ENCODE data around the gene PSEN2.

Gene PSEN2

GRCh38 chr1:226871636-226872327 lies 1.4 kb downstream of the PSEN2 start:
- peak overlapping the region; percentile 97 for H2AFZ ChIP-seq (ENCODE audit: low read depth, low read length)
- H3K27me3 ChIP-seq (ENCODE audit: insufficient read depth, low read length): no peaks in the 10 kb centered on the region
- peak overlapping the region; percentile 62 for H3K4me3 ChIP-seq (ENCODE audit: low read length)
- H3K9me3 ChIP-seq (ENCODE audit: low read length): no peaks in the 10 kb centered on the region
- peaks cover 8% of the 10 kb centered on the region for H3K4me1 ChIP-seq (ENCODE audit: insufficient read depth, low read length)
- peaks cover 5% of the 10 kb centered on the region for H3K36me3 ChIP-seq (ENCODE audit: insufficient read depth, low read length)

DNA sequence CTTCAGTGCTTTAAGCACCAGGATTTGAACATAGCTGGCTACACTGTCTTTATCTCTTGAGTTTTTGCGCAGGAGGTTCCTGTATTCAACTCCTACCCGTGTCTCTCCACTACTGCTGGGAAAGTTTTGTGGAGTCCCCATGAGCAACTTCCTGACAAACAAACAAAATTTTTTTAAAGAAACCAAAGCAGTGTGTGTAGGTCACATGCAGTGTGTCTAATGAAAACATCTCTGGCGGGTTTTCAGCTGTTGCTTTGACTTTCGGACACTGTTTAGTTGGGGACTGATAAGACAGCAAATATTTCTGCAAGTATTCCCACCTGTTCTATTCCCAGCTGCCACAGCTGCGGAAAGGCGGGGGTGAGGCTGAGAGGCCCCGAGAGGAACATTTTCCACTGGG lies 2.0 kb downstream of the PSEN2 start:
- Histone ChIP-seq H3K4me3 (ENCODE audit: low read length) (no peak overlapping the region), H2AFZ (ENCODE audit: low read depth, low read length) (no peak overlapping the region)

DNA sequence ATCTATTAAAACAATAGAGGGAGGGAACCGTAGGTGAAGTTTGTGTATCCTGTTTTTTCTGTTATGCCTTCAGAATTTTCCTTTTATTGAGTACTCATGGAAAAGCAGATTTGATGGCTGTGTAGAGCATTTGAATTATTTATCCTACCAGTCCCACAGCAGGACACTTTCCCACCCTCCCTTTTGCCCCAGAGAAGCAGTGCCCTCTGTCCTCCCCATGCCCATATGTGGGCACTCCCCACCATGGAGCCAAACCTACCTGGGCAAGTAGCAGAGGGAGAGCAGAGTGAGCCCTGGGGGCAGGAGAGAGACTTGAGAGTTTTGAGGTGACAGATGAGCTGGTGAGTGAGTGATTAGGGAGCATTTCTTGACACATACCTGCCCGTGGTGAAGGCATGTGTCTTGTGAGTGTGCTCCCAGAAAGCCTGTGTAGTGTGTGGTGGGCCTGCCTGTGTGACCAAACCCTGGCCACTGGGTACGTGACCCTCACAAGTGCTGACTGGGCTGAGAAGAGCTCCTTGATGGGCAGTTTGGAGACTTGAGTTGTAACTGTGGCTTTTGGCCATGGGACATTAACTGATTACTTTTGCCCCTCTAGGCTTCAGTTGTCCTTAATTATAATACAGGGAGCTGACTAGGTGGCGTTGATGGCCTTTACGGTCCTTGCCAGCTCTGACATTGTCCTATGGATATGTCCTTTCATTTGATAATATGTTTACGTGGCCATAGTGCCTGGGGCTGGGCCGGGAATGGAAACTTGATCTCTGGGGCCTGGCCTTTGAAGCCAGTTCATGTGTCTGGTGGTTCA lies 3.6 kb downstream of the PSEN2 start:
- Histone ChIP-seq H2AFZ (ENCODE audit: low read depth, low read length) (no peak overlapping the region), H3K4me3 (ENCODE audit: low read length) (no peak overlapping the region), H3K36me3 (ENCODE audit: insufficient read depth, low read length) (peaks cover 13% of the 10 kb centered on the region), H3K27me3 (ENCODE audit: insufficient read depth, low read length) (no peaks in the 10 kb centered on the region), H3K4me1 (ENCODE audit: insufficient read depth, low read length) (peaks cover 8% of the 10 kb centered on the region), H3K9me3 (ENCODE audit: low read length) (no peaks in the 10 kb centered on the region)

More for the DNA sequence above, 2.0 kb downstream of the PSEN2 start:
- H3K4me1 ChIP-seq (ENCODE audit: insufficient read depth, low read length): peaks cover 8% of the 10 kb centered on the region
- H3K27me3 ChIP-seq (ENCODE audit: insufficient read depth, low read length): no peaks in the 10 kb centered on the region
- peaks cover 8% of the 10 kb centered on the region for H3K36me3 ChIP-seq (ENCODE audit: insufficient read depth, low read length)
- no peaks in the 10 kb centered on the region for H3K9me3 ChIP-seq (ENCODE audit: low read length)

DNA sequence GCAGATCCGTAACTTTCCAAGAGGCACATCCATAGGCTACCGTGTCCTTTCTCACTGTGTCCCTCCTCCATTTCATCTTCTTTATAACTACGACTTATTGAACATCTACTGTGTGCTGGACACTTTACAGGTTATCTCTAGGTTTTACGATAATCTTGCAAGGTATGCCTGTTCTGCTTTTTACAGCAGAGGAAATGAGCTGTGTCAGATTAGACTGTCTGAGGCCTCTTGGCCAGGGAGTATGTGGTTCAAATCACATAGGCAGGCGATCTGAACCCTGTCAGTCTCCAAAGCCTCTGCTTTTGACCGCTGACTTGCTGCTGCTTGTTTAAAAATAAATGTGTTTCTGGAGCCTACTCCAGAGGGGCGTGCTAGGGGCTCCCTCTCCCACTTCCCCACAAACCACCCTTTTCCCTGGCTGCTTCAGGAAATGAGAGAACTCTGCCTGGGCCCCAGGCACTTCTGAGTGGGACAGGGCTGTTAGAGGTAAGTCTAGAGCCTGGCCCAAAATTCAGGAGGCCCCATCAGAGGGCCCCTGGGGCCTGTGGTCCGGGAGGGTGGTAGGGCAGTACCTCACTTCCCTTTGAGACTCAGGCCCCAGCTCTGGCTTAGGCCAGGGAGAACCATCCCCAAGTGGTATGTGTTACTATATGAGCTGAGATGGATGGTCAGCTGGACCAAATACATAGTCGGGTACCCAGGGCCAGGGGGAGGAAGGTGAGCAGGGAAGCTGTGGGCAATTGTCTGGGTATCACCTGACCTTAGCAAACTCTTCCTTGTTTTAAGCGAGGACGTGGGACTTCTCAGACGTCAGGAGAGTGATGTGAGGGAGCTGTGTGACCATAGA lies 4.4 kb downstream of the PSEN2 start:
- Histone ChIP-seq H3K4me3 (ENCODE audit: low read length) (no peak overlapping the region), H2AFZ (ENCODE audit: low read depth, low read length) (no peak overlapping the region), H3K4me1 (ENCODE audit: insufficient read depth, low read length) (peaks cover 8% of the 10 kb centered on the region), H3K9me3 (ENCODE audit: low read length) (no peaks in the 10 kb centered on the region), H3K27me3 (ENCODE audit: insufficient read depth, low read length) (no peaks in the 10 kb centered on the region), H3K36me3 (ENCODE audit: insufficient read depth, low read length) (peaks cover 13% of the 10 kb centered on the region)

DNA sequence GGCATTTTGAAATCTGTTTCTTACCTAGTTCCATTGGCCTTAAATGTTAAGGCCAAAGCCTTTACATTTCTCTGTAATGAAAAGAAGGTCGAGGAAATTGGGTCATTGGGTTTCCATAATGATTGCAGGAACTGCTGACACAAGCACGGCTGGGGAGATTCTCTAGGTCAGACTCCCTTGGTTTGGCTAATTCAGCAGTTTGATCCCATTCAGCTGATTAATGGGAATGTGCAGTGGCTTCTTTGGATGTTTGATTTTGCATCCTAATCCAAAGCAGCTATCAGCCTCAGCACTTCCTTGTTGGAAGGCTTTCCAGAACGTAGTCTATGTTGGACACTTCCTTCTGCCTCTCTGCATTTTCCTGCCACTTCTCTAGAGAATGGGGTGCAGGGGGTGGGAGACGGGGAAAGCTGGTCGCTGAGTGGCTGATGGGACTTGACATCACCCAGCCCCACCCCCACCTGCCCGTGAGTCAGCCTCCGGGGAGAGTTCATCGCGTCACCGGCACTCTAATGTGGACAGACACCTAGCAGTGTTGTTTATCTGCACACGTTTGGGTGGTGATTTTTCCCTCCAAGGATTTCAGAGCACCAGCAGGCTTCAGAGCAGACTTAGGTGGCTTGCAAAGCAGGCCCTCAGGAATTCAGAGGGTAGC lies 5.4 kb downstream of the PSEN2 start:
- H3K4me1 ChIP-seq (ENCODE audit: insufficient read depth, low read length): peaks cover 5% of the 10 kb centered on the region
- peaks cover 14% of the 10 kb centered on the region for H3K36me3 ChIP-seq (ENCODE audit: insufficient read depth, low read length)
- no peak overlapping the region for H2AFZ ChIP-seq (ENCODE audit: low read depth, low read length)
- no peak overlapping the region for H3K4me3 ChIP-seq (ENCODE audit: low read length)
- H3K9me3 ChIP-seq (ENCODE audit: low read length): no peaks in the 10 kb centered on the region
- no peaks in the 10 kb centered on the region for H3K27me3 ChIP-seq (ENCODE audit: insufficient read depth, low read length)

- no peak overlapping the region for H3K4me3 ChIP-seq (ENCODE audit: low read length)
- H3K27me3 ChIP-seq (ENCODE audit: insufficient read depth, low read length): no peaks in the 10 kb centered on the region
- no peak overlapping the region for H2AFZ ChIP-seq (ENCODE audit: low read depth, low read length)
- no peaks in the 10 kb centered on the region for H3K9me3 ChIP-seq (ENCODE audit: low read length)
- H3K36me3 ChIP-seq (ENCODE audit: insufficient read depth, low read length): peaks cover 21% of the 10 kb centered on the region
- H3K4me1 ChIP-seq (ENCODE audit: insufficient read depth, low read length): no peaks in the 10 kb centered on the region
These were observed 7.3 kb downstream of the PSEN2 start for GRCh38 chr1:226877669-226878068.

- H3K36me3 ChIP-seq (ENCODE audit: insufficient read depth, low read length): peaks cover 22% of the 10 kb centered on the region
- H3K9me3 ChIP-seq (ENCODE audit: low read length): no peaks in the 10 kb centered on the region
- H3K4me1 ChIP-seq (ENCODE audit: insufficient read depth, low read length): no peaks in the 10 kb centered on the region
- no peak overlapping the region for H2AFZ ChIP-seq (ENCODE audit: low read depth, low read length)
- H3K27me3 ChIP-seq (ENCODE audit: insufficient read depth, low read length): no peaks in the 10 kb centered on the region
- no peak overlapping the region for H3K4me3 ChIP-seq (ENCODE audit: low read length)
These were observed 10.2 kb downstream of the PSEN2 start for GRCh38 chr1:226880372-226881287.

DNA sequence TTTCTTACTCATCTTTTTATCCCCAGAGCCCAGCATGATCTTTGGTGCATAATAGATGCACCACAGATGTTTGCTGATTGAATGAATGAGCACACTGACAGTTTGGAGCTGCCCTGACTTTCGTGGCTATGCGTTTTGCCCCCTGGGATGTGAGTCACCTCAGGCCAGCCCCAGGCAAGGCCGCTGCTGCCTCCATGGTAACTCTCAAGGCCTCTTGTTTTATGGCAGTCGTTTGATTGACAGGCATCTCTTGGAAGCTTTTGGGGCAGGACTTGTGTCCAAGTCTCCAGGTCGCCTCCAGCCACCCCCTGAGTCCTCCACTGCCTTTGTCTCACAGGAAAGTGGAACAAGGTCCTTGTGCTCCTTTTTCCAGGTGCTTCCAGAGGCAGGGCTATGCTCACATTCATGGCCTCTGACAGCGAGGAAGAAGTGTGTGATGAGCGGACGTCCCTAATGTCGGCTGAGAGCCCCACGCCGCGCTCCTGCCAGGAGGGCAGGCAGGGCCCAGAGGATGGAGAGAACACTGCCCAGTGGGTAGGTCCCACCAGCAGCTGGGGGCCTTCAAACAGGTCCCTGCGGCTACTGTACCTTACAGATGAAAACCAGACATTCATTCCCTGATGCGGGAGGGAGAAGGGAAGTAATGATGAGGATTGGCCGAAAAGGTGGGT lies 11.2 kb downstream of the PSEN2 start:
- Histone ChIP-seq H2AFZ (ENCODE audit: low read depth, low read length) (no peak overlapping the region), H3K27me3 (ENCODE audit: insufficient read depth, low read length) (no peaks in the 10 kb centered on the region), H3K4me3 (ENCODE audit: low read length) (no peak overlapping the region), H3K9me3 (ENCODE audit: low read length) (no peaks in the 10 kb centered on the region), H3K36me3 (ENCODE audit: insufficient read depth, low read length) (peaks cover 18% of the 10 kb centered on the region), H3K4me1 (ENCODE audit: insufficient read depth, low read length) (no peaks in the 10 kb centered on the region)

DNA sequence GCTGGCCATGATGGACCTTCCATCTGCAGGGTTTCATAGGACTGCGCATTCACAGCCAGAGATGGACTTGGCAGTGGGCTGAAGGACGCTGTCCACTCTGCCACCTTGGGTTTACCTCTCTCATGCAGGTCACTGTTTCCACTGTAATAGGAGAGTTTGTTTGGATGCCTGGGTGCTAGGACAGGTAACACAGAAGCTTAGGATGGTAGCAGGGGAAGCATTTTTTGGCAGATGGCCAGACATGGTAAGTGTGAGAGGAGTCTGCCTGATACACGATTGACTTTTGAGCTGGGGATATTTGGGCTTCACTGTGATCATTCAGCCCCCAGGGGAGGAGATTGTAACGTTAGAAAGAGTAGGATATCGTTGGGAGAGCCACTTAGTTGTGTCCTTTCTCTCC lies 11.8 kb downstream of the PSEN2 start:
- Histone ChIP-seq H3K27me3 (ENCODE audit: insufficient read depth, low read length) (no peaks in the 10 kb centered on the region), H3K36me3 (ENCODE audit: insufficient read depth, low read length) (peaks cover 16% of the 10 kb centered on the region), H3K4me3 (ENCODE audit: low read length) (no peak overlapping the region), H3K9me3 (ENCODE audit: low read length) (no peaks in the 10 kb centered on the region), H3K4me1 (ENCODE audit: insufficient read depth, low read length) (no peaks in the 10 kb centered on the region), H2AFZ (ENCODE audit: low read depth, low read length) (no peak overlapping the region)

- H3K4me1 ChIP-seq (ENCODE audit: insufficient read depth, low read length): no peaks in the 10 kb centered on the region
- no peaks in the 10 kb centered on the region for H3K27me3 ChIP-seq (ENCODE audit: insufficient read depth, low read length)
- peaks cover 13% of the 10 kb centered on the region for H3K36me3 ChIP-seq (ENCODE audit: insufficient read depth, low read length)
- H2AFZ ChIP-seq (ENCODE audit: low read depth, low read length): no peak overlapping the region
- H3K4me3 ChIP-seq (ENCODE audit: low read length): no peak overlapping the region
- H3K9me3 ChIP-seq (ENCODE audit: low read length): no peaks in the 10 kb centered on the region
These were observed 12.4 kb downstream of the PSEN2 start for GRCh38 chr1:226882631-226883409.

GRCh38 chr1:226883630-226884029 lies 13.2 kb downstream of the PSEN2 start:
- Histone ChIP-seq H3K36me3 (ENCODE audit: insufficient read depth, low read length) (peaks cover 10% of the 10 kb centered on the region), H3K4me3 (ENCODE audit: low read length) (no peak overlapping the region), H3K9me3 (ENCODE audit: low read length) (no peaks in the 10 kb centered on the region), H3K4me1 (ENCODE audit: insufficient read depth, low read length) (no peaks in the 10 kb centered on the region), H3K27me3 (ENCODE audit: insufficient read depth, low read length) (no peaks in the 10 kb centered on the region), H2AFZ (ENCODE audit: low read depth, low read length) (no peak overlapping the region)
